ENCODE measurements around the gene PCDHGA10. TPM values are rescaled to one million over a fixed set of nuclear protein-coding genes. Genes with fewer than 3 reads are reported as not detected.
"Not testable (repeated sequence)": the region's sequence is repeated elsewhere in the genome, so short reads cannot be mapped to it uniquely, and the experiment has no call there.

PCDHGA10 gene
- total and polyA plus RNA-seq, 2 donors from 2014 or later = 0.47 to 5.1 TPM

GRCh38 chr5:141387557-141388311, 25.1 kb upstream of the PCDHGA10 start, which contains the start of gene PCDHGB4:
Gene PCDHGB4, plus strand, starts transcription at chr5:141387698. Its CDS starts 187 bp downstream, at chr5:141387885.
- DNase-seq = peak in 3 of 5 donors; percentile 29 to 48 (median 33)
- intact Hi-C loops (cut with DNase I); H3K27ac ChIP-seq (ENCODE audit: low read depth in 2 of 2, low read length in 2 of 2); H3K27me3 ChIP-seq (ENCODE audit: control insufficient read depth, insufficient read depth, low read length); H3K9ac ChIP-seq (ENCODE audit: low read length in 3 of 3); FAIRE-seq; H3K36me3 ChIP-seq (ENCODE audit: control insufficient read depth in 2 of 3, insufficient read depth in 3 of 3, low read length in 3 of 3); H3K4me1 ChIP-seq (ENCODE audit: control insufficient read depth in 2 of 3, insufficient read depth in 2 of 3, low read depth in 1 of 3, low read length in 3 of 3): not testable (repeated sequence)
- Histone ChIP-seq H3K9me3 (ENCODE audit: control insufficient read depth in 2 of 3, insufficient read depth in 1 of 3, low read length in 3 of 3) (peaks cover 4 to 85% (median 19%) of the 10 kb centered on the region in 3 donors), H3K4me3 (ENCODE audit: low read length in 3 of 3) (peak within 1 kb of the TSS in 2 of 3 donors; percentile 23 to 25)
- peak; percentile 28 for TF ChIP-seq CTCF (IDR thresholded peaks at IDR 0.05; ENCODE audit: borderline replicate concordance, extremely low read depth, insufficient read depth)

- Histone ChIP-seq H3K4me1 (ENCODE audit: control insufficient read depth in 2 of 3, insufficient read depth in 2 of 3, low read depth in 1 of 3, low read length in 3 of 3) (no peaks in the 10 kb centered on the region), H3K27ac (ENCODE audit: low read depth in 2 of 2, low read length in 2 of 2) (no peak overlapping the region), H3K36me3 (ENCODE audit: control insufficient read depth in 2 of 3, insufficient read depth in 3 of 3, low read length in 3 of 3) (no peaks in the 10 kb centered on the region), H3K27me3 (ENCODE audit: control insufficient read depth, insufficient read depth, low read length) (no peaks in the 10 kb centered on the region), H3K9me3 (ENCODE audit: control insufficient read depth in 2 of 3, insufficient read depth in 1 of 3, low read length in 3 of 3) (peaks cover 4 to 84% (median 19%) of the 10 kb centered on the region in 3 donors), H3K9ac (ENCODE audit: low read length in 3 of 3) (no peak overlapping the region), H3K4me3 (ENCODE audit: low read length in 3 of 3) (peak overlapping the region in 2 of 3 donors; percentile 23 to 25)
- no peak for DNase-seq
- intact Hi-C loops (cut with DNase I) = no loop called here
- TF ChIP-seq CTCF (IDR thresholded peaks at IDR 0.05; ENCODE audit: borderline replicate concordance, extremely low read depth, insufficient read depth) = no peak
- no peak for FAIRE-seq
Observed at GRCh38 chr5:141388661-141389060, 24.1 kb upstream of the PCDHGA10 start.

GRCh38 chr5:141389153-141390042, 23.4 kb upstream of the PCDHGA10 start:
- H3K9me3 ChIP-seq (ENCODE audit: control insufficient read depth in 2 of 3, insufficient read depth in 1 of 3, low read length in 3 of 3) = peaks cover 6 to 86% (median 19%) of the 10 kb centered on the region in 3 donors
- intact Hi-C loops (cut with DNase I) = no loop called here

More at GRCh38 chr5:141389153-141390042, 23.4 kb upstream of the PCDHGA10 start:
- Histone ChIP-seq H3K27me3 (ENCODE audit: control insufficient read depth, insufficient read depth, low read length) (no peaks in the 10 kb centered on the region), H3K36me3 (ENCODE audit: control insufficient read depth in 2 of 3, insufficient read depth in 3 of 3, low read length in 3 of 3) (no peaks in the 10 kb centered on the region), H3K27ac (ENCODE audit: low read depth in 2 of 2, low read length in 2 of 2) (no peak overlapping the region), H3K4me3 (ENCODE audit: low read length in 3 of 3) (no peak overlapping the region), H3K9ac (ENCODE audit: low read length in 3 of 3) (no peak overlapping the region), H3K4me1 (ENCODE audit: control insufficient read depth in 2 of 3, insufficient read depth in 2 of 3, low read depth in 1 of 3, low read length in 3 of 3) (no peaks in the 10 kb centered on the region)
- no peak for TF ChIP-seq CTCF (IDR thresholded peaks at IDR 0.05; ENCODE audit: borderline replicate concordance, extremely low read depth, insufficient read depth)
- DNase-seq (no peak), FAIRE-seq (no peak)

All from kidney (tissue), 14 donors.